WTC11 (cell line): Measurements from ENCODE around the gene SLC13A3. TPM values are rescaled to one million over a fixed set of nuclear protein-coding genes. Genes with fewer than 3 reads are reported as not detected.

ENCODE experiments used
- ATAC-seq: fragments of 200-7000 bp; cut with Tn5 transposase; 2 replicates; pipeline ENCODE4 v1.10.0; 2021; ENCODE audit warnings: mild to moderate bottlenecking, moderate library complexity
- CTCF ChIA-PET: fragments of 300-600 bp; sonication (Branson Sonifier 250); formaldehyde crosslinking; loops from one replicate; lab custom pipeline; 2021; ENCODE audit warnings: antibody characterized with exemption; lab: Charles Lee
- POLR2A ChIA-PET: fragments of 350-600 bp; sonication (Branson Sonifier 250); formaldehyde crosslinking; loops from one replicate; lab custom pipeline; 2021; ENCODE audit warnings: antibody characterized with exemption; lab: Charles Lee
- DNase-seq: peaks from one replicate; pipeline ENCODE4 v3.0.0; 2021; ENCODE audit warnings: low spot score
- H3K27ac Mint-ChIP-seq: 2 replicates; pipeline ENCODE4 v1.8.0; 2021; ENCODE audit warnings: mixed read lengths
- H3K27me3 Mint-ChIP-seq: 2 replicates; pipeline ENCODE4 v1.8.0; 2021; ENCODE audit warnings: low read depth, mild to moderate bottlenecking, moderate library complexity, mixed read lengths
- H3K36me3 Mint-ChIP-seq: 2 replicates; pipeline ENCODE4 v1.8.0; 2021; ENCODE audit warnings: mixed read lengths
- H3K4me1 Mint-ChIP-seq: 2 replicates; pipeline ENCODE4 v1.8.0; 2022; ENCODE audit warnings: mixed read lengths
- H3K4me3 Mint-ChIP-seq: 2 replicates; pipeline ENCODE4 v1.8.0; 2021; ENCODE audit warnings: mild to moderate bottlenecking, moderate library complexity, mixed read lengths
- H3K9me3 Mint-ChIP-seq: 2 replicates; pipeline ENCODE4 v1.8.0; 2021; ENCODE audit warnings: mixed read lengths
- CBFB ChIP-seq: sonication (generic); formaldehyde crosslinking; IDR thresholded peaks from 2 replicates; pipeline ENCODE4 v1.8.1; 2022; ENCODE audit warnings: mild to moderate bottlenecking, low read depth, missing genetic modification reagents
- CREB1 ChIP-seq: sonication (generic); formaldehyde crosslinking; IDR thresholded peaks from 2 replicates; pipeline ENCODE4 v1.8.0; 2023; ENCODE audit warnings: mild to moderate bottlenecking, missing genetic modification reagents
- JAZF1 ChIP-seq: fragments of 250-450 bp; sonication (Bioruptor Pico); IDR thresholded peaks from 2 replicates; pipeline ENCODE4 v1.9.0; 2021; ENCODE audit warnings: moderate library complexity, mild to moderate bottlenecking, inconsistent platforms
- MXD4 ChIP-seq: fragments of 250-450 bp; sonication (Bioruptor Pico); IDR thresholded peaks from 2 replicates; pipeline ENCODE4 v1.8.0; 2021; ENCODE audit warnings: mild to moderate bottlenecking, moderate library complexity, borderline replicate concordance
- NR2C2 ChIP-seq: sonication (generic); formaldehyde crosslinking; IDR thresholded peaks from 2 replicates; pipeline ENCODE4 v1.8.0; 2022; ENCODE audit warnings: mild to moderate bottlenecking, missing genetic modification reagents
- SMAD4 ChIP-seq: sonication (generic); formaldehyde crosslinking; IDR thresholded peaks from 2 replicates; pipeline ENCODE4 v1.8.0; 2022; ENCODE audit warnings: mild to moderate bottlenecking, missing genetic modification reagents
- SP1 ChIP-seq: sonication (generic); formaldehyde crosslinking; conservative IDR thresholded peaks from 2 replicates; pipeline ENCODE4 v1.8.1; 2022; ENCODE audit warnings: missing genetic modification reagents
- ZNF121 ChIP-seq: sonication (generic); formaldehyde crosslinking; IDR thresholded peaks from 2 replicates; pipeline ENCODE4 v1.8.0; 2023; ENCODE audit warnings: missing genetic modification reagents
- ZNF263 ChIP-seq: sonication (generic); formaldehyde crosslinking; IDR thresholded peaks from 2 replicates; pipeline ENCODE4 v1.8.1; 2022; ENCODE audit warnings: low read depth, mild to moderate bottlenecking, moderate library complexity, missing genetic modification reagents
- ZNF396 ChIP-seq: fragments of 250-450 bp; sonication (Bioruptor Pico); IDR thresholded peaks from 2 replicates; pipeline ENCODE4 v1.8.0; 2021; ENCODE audit warnings: mild to moderate bottlenecking, moderate library complexity, borderline replicate concordance
- ZNF671 ChIP-seq: fragments of 250-450 bp; sonication (Bioruptor Pico); IDR thresholded peaks from 2 replicates; pipeline ENCODE4 v1.8.0; 2021; ENCODE audit warnings: mild to moderate bottlenecking
- total RNA-seq: library from RNA; stranded (reverse); gene quantifications from 3 replicates; pipeline ENCODE4 v1.2.3, GENCODE V29; 2021
- TF ChIP-seq, protein P1 (sequence below): sonication (generic); formaldehyde crosslinking; IDR thresholded peaks from 2 replicates; pipeline ENCODE4 v1.8.1; 2023; ENCODE audit warnings: mild to moderate bottlenecking, missing genetic modification reagents, moderate library complexity
- TF ChIP-seq, protein P2 (sequence below): sonication (generic); formaldehyde crosslinking; IDR thresholded peaks from 2 replicates; pipeline ENCODE4 v1.8.1; 2023; ENCODE audit warnings: mild to moderate bottlenecking, missing genetic modification reagents, borderline replicate concordance
- TF ChIP-seq, protein P3 (sequence below): fragments of 250-450 bp; sonication (Bioruptor Pico); IDR thresholded peaks from 2 replicates; pipeline ENCODE4 v1.9.0; 2021; ENCODE audit warnings: moderate library complexity, mild to moderate bottlenecking, inconsistent platforms, borderline replicate concordance
- TF ChIP-seq, protein P4 (sequence below): sonication (generic); formaldehyde crosslinking; IDR thresholded peaks from 2 replicates; pipeline ENCODE4 v1.8.1; 2022; ENCODE audit warnings: missing genetic modification reagents, borderline replicate concordance
- TF ChIP-seq, protein P5 (sequence below): fragments of 250-450 bp; sonication (Bioruptor Pico); IDR thresholded peaks from 2 replicates; pipeline ENCODE4 v1.9.0; 2021; ENCODE audit warnings: mild to moderate bottlenecking, borderline replicate concordance
- TF ChIP-seq, protein P6 (sequence below): sonication (generic); formaldehyde crosslinking; IDR thresholded peaks from 2 replicates; pipeline ENCODE4 v1.8.1; 2023; ENCODE audit warnings: mild to moderate bottlenecking, moderate library complexity, missing genetic modification reagents
- TF ChIP-seq, protein P7 (sequence below): sonication (generic); formaldehyde crosslinking; IDR thresholded peaks from 2 replicates; pipeline ENCODE4 v1.8.1; 2022; ENCODE audit warnings: mild to moderate bottlenecking, missing genetic modification reagents, moderate library complexity, borderline replicate concordance

Gene SLC13A3
- total RNA-seq, 1 experiment from 2014 or later = 10.6 TPM

DNA sequence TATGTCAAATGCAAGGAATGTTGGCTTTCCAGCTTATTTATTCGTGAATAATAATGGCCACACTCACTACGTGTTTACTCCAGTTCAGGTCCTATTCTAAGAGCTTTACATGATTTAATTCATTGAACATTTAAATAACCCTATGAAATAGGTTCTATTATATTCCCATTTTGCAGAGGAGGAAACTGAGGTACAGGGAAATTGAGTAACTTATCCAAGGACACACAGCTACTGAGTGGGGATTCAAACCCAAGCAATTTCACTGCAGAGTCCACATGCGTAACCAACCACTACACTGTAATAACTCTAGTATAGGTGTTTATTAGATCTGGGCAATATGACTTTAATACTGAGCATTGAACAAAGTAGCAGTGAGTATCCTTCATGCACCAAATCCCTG is 12.3 kb upstream of the SLC13A3 start:
- Mint-ChIP-seq H3K4me3 (no peak overlapping the region), H3K36me3 (peaks cover 17% of the 10 kb centered on the region; the same call in 1 of the 2 replicates), H3K27ac (no peak overlapping the region), H3K9me3 (no peaks in the 10 kb centered on the region), H3K27me3 (no peaks in the 10 kb centered on the region), H3K4me1 (no peaks in the 10 kb centered on the region)
- ChIA-PET CTCF (interaction anchor here (1.0 kb wide), 1 partner anchor 101 kb away, joined by 3 read pairs; no protein-coding TSS in a partner anchor), POLR2A (no interaction called here)
- TF ChIP-seq SP1 = no peak
- TF ChIP-seq, protein P1, sequence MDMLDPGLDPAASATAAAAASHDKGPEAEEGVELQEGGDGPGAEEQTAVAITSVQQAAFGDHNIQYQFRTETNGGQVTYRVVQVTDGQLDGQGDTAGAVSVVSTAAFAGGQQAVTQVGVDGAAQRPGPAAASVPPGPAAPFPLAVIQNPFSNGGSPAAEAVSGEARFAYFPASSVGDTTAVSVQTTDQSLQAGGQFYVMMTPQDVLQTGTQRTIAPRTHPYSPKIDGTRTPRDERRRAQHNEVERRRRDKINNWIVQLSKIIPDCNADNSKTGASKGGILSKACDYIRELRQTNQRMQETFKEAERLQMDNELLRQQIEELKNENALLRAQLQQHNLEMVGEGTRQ (CRISPR knock-in tag) = no peak
- TF ChIP-seq, protein P2, sequence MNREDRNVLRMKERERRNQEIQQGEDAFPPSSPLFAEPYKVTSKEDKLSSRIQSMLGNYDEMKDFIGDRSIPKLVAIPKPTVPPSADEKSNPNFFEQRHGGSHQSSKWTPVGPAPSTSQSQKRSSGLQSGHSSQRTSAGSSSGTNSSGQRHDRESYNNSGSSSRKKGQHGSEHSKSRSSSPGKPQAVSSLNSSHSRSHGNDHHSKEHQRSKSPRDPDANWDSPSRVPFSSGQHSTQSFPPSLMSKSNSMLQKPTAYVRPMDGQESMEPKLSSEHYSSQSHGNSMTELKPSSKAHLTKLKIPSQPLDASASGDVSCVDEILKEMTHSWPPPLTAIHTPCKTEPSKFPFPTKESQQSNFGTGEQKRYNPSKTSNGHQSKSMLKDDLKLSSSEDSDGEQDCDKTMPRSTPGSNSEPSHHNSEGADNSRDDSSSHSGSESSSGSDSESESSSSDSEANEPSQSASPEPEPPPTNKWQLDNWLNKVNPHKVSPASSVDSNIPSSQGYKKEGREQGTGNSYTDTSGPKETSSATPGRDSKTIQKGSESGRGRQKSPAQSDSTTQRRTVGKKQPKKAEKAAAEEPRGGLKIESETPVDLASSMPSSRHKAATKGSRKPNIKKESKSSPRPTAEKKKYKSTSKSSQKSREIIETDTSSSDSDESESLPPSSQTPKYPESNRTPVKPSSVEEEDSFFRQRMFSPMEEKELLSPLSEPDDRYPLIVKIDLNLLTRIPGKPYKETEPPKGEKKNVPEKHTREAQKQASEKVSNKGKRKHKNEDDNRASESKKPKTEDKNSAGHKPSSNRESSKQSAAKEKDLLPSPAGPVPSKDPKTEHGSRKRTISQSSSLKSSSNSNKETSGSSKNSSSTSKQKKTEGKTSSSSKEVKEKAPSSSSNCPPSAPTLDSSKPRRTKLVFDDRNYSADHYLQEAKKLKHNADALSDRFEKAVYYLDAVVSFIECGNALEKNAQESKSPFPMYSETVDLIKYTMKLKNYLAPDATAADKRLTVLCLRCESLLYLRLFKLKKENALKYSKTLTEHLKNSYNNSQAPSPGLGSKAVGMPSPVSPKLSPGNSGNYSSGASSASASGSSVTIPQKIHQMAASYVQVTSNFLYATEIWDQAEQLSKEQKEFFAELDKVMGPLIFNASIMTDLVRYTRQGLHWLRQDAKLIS (CRISPR knock-in tag) = no peak
- TF ChIP-seq MXD4 (CRISPR knock-in tag) = no peak
- TF ChIP-seq ZNF671 (CRISPR knock-in tag) = no peak
- no peak for TF ChIP-seq ZNF121 (CRISPR knock-in tag)
- TF ChIP-seq NR2C2 (CRISPR knock-in tag) = no peak
- TF ChIP-seq, protein P3, sequence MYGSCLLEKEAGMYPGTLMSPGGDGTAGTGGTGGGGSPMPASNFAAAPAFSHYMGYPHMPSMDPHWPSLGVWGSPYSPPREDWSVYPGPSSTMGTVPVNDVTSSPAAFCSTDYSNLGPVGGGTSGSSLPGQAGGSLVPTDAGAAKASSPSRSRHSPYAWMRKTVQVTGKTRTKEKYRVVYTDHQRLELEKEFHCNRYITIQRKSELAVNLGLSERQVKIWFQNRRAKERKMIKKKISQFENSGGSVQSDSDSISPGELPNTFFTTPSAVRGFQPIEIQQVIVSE = no peak
- no peak for TF ChIP-seq JAZF1 (CRISPR knock-in tag)
- TF ChIP-seq, protein P4, sequence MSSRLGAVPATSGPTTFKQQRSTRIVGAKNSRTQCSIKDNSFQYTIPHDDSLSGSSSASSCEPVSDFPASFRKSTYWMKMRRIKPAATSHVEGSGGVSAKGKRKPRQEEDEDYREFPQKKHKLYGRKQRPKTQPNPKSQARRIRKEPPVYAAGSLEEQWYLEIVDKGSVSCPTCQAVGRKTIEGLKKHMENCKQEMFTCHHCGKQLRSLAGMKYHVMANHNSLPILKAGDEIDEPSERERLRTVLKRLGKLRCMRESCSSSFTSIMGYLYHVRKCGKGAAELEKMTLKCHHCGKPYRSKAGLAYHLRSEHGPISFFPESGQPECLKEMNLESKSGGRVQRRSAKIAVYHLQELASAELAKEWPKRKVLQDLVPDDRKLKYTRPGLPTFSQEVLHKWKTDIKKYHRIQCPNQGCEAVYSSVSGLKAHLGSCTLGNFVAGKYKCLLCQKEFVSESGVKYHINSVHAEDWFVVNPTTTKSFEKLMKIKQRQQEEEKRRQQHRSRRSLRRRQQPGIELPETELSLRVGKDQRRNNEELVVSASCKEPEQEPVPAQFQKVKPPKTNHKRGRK (CRISPR knock-in tag) = no peak
- TF ChIP-seq ZNF396 = no peak
- ATAC-seq = no peak
- no peak for DNase-seq

DNA sequence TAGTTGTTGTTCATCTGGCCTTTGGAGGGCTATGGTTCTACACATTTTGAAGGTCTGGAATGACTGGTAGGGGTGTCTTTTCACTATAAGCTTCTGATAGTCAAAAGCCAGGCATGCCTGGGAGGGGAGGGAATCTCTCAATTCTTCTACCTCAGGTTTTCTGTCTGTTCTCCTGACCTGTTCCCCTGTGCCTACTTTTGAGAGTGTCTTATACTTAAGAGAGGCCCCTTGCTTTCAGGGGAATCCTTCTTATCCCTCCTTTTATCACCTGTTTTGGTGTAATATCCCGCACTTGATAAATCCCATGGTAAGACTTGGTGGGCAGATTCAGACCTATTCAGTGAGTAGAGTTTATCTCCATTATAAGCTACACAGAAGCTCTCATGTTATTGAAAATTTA is 10.4 kb upstream of the SLC13A3 start:
- POLR2A ChIA-PET = no interaction called here
- CTCF ChIA-PET = no interaction called here
- TF ChIP-seq MXD4 (CRISPR knock-in tag) (no peak), ZNF263 (CRISPR knock-in tag) (no peak), CREB1 (CRISPR knock-in tag) (no peak), SMAD4 (CRISPR knock-in tag) (no peak), NR2C2 (CRISPR knock-in tag) (no peak), ZNF121 (CRISPR knock-in tag) (no peak), CBFB (CRISPR knock-in tag) (no peak)
- TF ChIP-seq, protein P5, sequence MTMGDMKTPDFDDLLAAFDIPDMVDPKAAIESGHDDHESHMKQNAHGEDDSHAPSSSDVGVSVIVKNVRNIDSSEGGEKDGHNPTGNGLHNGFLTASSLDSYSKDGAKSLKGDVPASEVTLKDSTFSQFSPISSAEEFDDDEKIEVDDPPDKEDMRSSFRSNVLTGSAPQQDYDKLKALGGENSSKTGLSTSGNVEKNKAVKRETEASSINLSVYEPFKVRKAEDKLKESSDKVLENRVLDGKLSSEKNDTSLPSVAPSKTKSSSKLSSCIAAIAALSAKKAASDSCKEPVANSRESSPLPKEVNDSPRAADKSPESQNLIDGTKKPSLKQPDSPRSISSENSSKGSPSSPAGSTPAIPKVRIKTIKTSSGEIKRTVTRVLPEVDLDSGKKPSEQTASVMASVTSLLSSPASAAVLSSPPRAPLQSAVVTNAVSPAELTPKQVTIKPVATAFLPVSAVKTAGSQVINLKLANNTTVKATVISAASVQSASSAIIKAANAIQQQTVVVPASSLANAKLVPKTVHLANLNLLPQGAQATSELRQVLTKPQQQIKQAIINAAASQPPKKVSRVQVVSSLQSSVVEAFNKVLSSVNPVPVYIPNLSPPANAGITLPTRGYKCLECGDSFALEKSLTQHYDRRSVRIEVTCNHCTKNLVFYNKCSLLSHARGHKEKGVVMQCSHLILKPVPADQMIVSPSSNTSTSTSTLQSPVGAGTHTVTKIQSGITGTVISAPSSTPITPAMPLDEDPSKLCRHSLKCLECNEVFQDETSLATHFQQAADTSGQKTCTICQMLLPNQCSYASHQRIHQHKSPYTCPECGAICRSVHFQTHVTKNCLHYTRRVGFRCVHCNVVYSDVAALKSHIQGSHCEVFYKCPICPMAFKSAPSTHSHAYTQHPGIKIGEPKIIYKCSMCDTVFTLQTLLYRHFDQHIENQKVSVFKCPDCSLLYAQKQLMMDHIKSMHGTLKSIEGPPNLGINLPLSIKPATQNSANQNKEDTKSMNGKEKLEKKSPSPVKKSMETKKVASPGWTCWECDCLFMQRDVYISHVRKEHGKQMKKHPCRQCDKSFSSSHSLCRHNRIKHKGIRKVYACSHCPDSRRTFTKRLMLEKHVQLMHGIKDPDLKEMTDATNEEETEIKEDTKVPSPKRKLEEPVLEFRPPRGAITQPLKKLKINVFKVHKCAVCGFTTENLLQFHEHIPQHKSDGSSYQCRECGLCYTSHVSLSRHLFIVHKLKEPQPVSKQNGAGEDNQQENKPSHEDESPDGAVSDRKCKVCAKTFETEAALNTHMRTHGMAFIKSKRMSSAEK (CRISPR knock-in tag) = no peak
- TF ChIP-seq, protein P6, sequence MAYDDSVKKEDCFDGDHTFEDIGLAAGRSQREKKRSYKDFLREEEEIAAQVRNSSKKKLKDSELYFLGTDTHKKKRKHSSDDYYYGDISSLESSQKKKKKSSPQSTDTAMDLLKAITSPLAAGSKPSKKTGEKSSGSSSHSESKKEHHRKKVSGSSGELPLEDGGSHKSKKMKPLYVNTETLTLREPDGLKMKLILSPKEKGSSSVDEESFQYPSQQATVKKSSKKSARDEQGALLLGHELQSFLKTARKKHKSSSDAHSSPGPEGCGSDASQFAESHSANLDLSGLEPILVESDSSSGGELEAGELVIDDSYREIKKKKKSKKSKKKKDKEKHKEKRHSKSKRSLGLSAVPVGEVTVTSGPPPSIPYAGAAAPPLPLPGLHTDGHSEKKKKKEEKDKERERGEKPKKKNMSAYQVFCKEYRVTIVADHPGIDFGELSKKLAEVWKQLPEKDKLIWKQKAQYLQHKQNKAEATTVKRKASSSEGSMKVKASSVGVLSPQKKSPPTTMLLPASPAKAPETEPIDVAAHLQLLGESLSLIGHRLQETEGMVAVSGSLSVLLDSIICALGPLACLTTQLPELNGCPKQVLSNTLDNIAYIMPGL (CRISPR knock-in tag) = no peak
- TF ChIP-seq, protein P7, sequence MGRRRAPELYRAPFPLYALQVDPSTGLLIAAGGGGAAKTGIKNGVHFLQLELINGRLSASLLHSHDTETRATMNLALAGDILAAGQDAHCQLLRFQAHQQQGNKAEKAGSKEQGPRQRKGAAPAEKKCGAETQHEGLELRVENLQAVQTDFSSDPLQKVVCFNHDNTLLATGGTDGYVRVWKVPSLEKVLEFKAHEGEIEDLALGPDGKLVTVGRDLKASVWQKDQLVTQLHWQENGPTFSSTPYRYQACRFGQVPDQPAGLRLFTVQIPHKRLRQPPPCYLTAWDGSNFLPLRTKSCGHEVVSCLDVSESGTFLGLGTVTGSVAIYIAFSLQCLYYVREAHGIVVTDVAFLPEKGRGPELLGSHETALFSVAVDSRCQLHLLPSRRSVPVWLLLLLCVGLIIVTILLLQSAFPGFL (CRISPR knock-in tag) = no peak

More for the DNA sequence above, 10.4 kb upstream of the SLC13A3 start:
- no peak overlapping the region for H3K4me3 Mint-ChIP-seq
- H3K36me3 Mint-ChIP-seq = 0 out of 2 replicates have a peak, but pooled peaks cover 8% of the 10 kb centered on the region
- no peak overlapping the region for H3K27ac Mint-ChIP-seq
- DNase-seq (no peak), ATAC-seq (no peak)
- 0 out of 2 replicates have a peak, but pooled peaks cover 3% of the 10 kb centered on the region for H3K4me1 Mint-ChIP-seq
- peaks cover 3% of the 10 kb centered on the region; the same call in 1 of the 2 replicates for H3K9me3 Mint-ChIP-seq
- H3K27me3 Mint-ChIP-seq = no peaks in the 10 kb centered on the region
